GM23338 (cell line): ENCODE measurements around the gene ANKRD63. TPM values are rescaled to one million over a fixed set of nuclear protein-coding genes. Genes with fewer than 3 reads are reported as not detected.

ENCODE experiments used
- ATAC-seq: fragments of 200-7000 bp; cut with Tn5 transposase; 3 replicates; pipeline ENCODE4 v1.9.1; 2020
- DNase-seq: peaks from one replicate; pipeline ENCODE4 v3.0.0-alpha.2; 2015; ENCODE audit warnings: low spot score
- H2AFZ ChIP-seq: fragments of 200-600 bp; sonication (generic); 2 replicates; pipeline ENCODE4 v1.8.0; 2016; ENCODE audit warnings: antibody characterized with exemption, mild to moderate bottlenecking, moderate library complexity
- H3F3A ChIP-seq: fragments of 200-600 bp; sonication (generic); replicated peaks from 2 replicates; pipeline ENCODE4 v1.8.0; 2017; ENCODE audit warnings: antibody characterized with exemption, mixed run types, low read depth
- H3K27ac ChIP-seq: fragments of 200-600 bp; sonication (generic); 2 replicates; pipeline ENCODE4 v1.6.1; 2016; ENCODE audit warnings: low read depth
- H3K27me3 ChIP-seq: fragments of 200-600 bp; sonication (generic); 2 replicates; pipeline ENCODE4 v1.8.0; 2016; ENCODE audit warnings: mild to moderate bottlenecking, mixed run types, moderate library complexity; ENCODE audit not compliant: insufficient read depth
- H3K36me3 ChIP-seq: fragments of 200-600 bp; sonication (generic); 2 replicates; pipeline ENCODE4 v1.8.0; 2016; ENCODE audit warnings: mild to moderate bottlenecking; ENCODE audit not compliant: insufficient read depth
- H3K4me1 ChIP-seq: fragments of 200-600 bp; sonication (generic); 2 replicates; pipeline ENCODE4 v1.8.0; 2016; ENCODE audit warnings: mild to moderate bottlenecking, moderate library complexity; ENCODE audit not compliant: insufficient read depth
- H3K4me2 ChIP-seq: fragments of 200-600 bp; sonication (generic); 2 replicates; pipeline ENCODE4 v1.7.1; 2017; ENCODE audit warnings: mixed run types
- H3K4me3 ChIP-seq: fragments of 200-600 bp; sonication (generic); 2 replicates; pipeline ENCODE4 v1.6.1; 2016; ENCODE audit warnings: mixed run types
- H3K79me2 ChIP-seq: fragments of 200-600 bp; sonication (generic); replicated peaks from 2 replicates; pipeline ENCODE4 v1.8.0; 2017; ENCODE audit warnings: mild to moderate bottlenecking; ENCODE audit not compliant: insufficient read depth
- H3K9me2 ChIP-seq: fragments of 200-600 bp; sonication (generic); 2 replicates; pipeline ENCODE4 v1.8.0; 2017; ENCODE audit not compliant: insufficient read depth
- H4K20me1 ChIP-seq: fragments of 200-600 bp; sonication (generic); replicated peaks from 2 replicates; pipeline ENCODE4 v1.8.0; 2017; ENCODE audit warnings: mild to moderate bottlenecking; ENCODE audit not compliant: insufficient read depth
- H3K27ac Mint-ChIP-seq: 2 replicates; pipeline ENCODE4 v1.8.0; 2020; ENCODE audit warnings: inconsistent platforms, mild to moderate bottlenecking, moderate library complexity, mixed read lengths
- H3K27me3 Mint-ChIP-seq: 3 replicates; pipeline ENCODE4 v1.8.0; 2022; ENCODE audit warnings: low read depth, mild to moderate bottlenecking, moderate library complexity, mixed read lengths, inconsistent platforms; ENCODE audit not compliant: insufficient read depth, poor library complexity
- H3K36me3 Mint-ChIP-seq: 3 replicates; pipeline ENCODE4 v1.8.0; 2021; ENCODE audit warnings: low read depth, mild to moderate bottlenecking, inconsistent platforms, moderate library complexity, mixed read lengths
- H3K4me1 Mint-ChIP-seq: 3 replicates; pipeline ENCODE4 v1.8.0; 2020; ENCODE audit warnings: mild to moderate bottlenecking, inconsistent platforms, mixed read lengths
- H3K4me3 Mint-ChIP-seq: 3 replicates; pipeline ENCODE4 v1.8.0; 2021; ENCODE audit warnings: moderate library complexity, mild to moderate bottlenecking, inconsistent platforms, mixed read lengths
- H3K9me3 Mint-ChIP-seq: 3 replicates; pipeline ENCODE4 v1.8.0; 2020; ENCODE audit warnings: moderate library complexity, mild to moderate bottlenecking, inconsistent platforms, mixed read lengths
- CREB1 ChIP-seq: fragments of 250-450 bp; sonication (Bioruptor Pico); IDR thresholded peaks from 2 replicates; pipeline ENCODE4 v1.5.0; 2020; ENCODE audit warnings: low read depth, mild to moderate bottlenecking, moderate library complexity
- EZH2 ChIP-seq: fragments of 200-600 bp; sonication (generic); IDR thresholded peaks from one replicate; pipeline ENCODE4 v1.8.0; 2017; ENCODE audit warnings: antibody characterized with exemption, mild to moderate bottlenecking, low read depth; ENCODE audit not compliant: unreplicated experiment
- EZH2phosphoT487 ChIP-seq: fragments of 200-600 bp; sonication (generic); IDR thresholded peaks from one replicate; pipeline ENCODE4 v1.8.1; 2018; ENCODE audit warnings: antibody characterized with exemption; ENCODE audit not compliant: unreplicated experiment
- NANOG ChIP-seq: IDR thresholded peaks from 2 replicates; pipeline ENCODE4 v1.6.1; 2016; ENCODE audit warnings: antibody characterized with exemption, borderline replicate concordance
- POLR2AphosphoS5 ChIP-seq: IDR thresholded peaks from 2 replicates; pipeline ENCODE4 v1.6.1; 2016; ENCODE audit warnings: antibody characterized with exemption, low read depth
- STAT1 ChIP-seq: IDR thresholded peaks from one replicate; pipeline ENCODE4 v1.6.1; 2016; ENCODE audit warnings: antibody characterized with exemption; ENCODE audit not compliant: unreplicated experiment
- ZNF331 ChIP-seq: fragments of 250-450 bp; sonication (Bioruptor Pico); IDR thresholded peaks from 2 replicates; pipeline ENCODE4 v1.5.0; 2020; ENCODE audit warnings: low read depth, mild to moderate bottlenecking, moderate library complexity
- polyA plus RNA-seq: library from polyadenylated mRNA; unstranded; fragments of >200 nt; fragmentation: Nextera tagmentation; extraction: Ambion mirVana; gene quantifications from 2 replicates; pipeline ENCODE4 v1.2.1, GENCODE V29; 2016
- total RNA-seq: library from RNA; depleted of rRNA; stranded (reverse); fragments of >200 nt; shearing (Covaris generic); gene quantifications from 2 replicates; pipeline ENCODE4 v1.2.3, GENCODE V29; 2014
- TF ChIP-seq, protein P1 (sequence below): fragments of 250-450 bp; sonication (Bioruptor Pico); IDR thresholded peaks from 2 replicates; pipeline ENCODE4 v1.5.0; 2020; ENCODE audit warnings: mild to moderate bottlenecking, moderate library complexity
- TF ChIP-seq, protein P2 (sequence below): IDR thresholded peaks from one replicate; pipeline ENCODE4 v1.6.1; 2018; ENCODE audit warnings: antibody characterized with exemption; ENCODE audit not compliant: unreplicated experiment
- TF ChIP-seq, protein P3 (sequence below), 2 experiments: fragments of 200-600 bp in 1 of 2; sonication (generic) in 1 of 2; conservative IDR thresholded peaks; 2 replicates each; pipeline versions ENCODE4 v1.5.1 to v1.6.1; 2016 to 2017; ENCODE audit warnings: antibody characterized with exemption in 2 of 2, low read depth in 2 of 2, mild to moderate bottlenecking in 2 of 2, moderate library complexity in 1 of 2

The ANKRD63 gene
- total and polyA plus RNA-seq, 2 experiments from 2014 or later = 0.59 TPM; not detected in 1

DNA sequence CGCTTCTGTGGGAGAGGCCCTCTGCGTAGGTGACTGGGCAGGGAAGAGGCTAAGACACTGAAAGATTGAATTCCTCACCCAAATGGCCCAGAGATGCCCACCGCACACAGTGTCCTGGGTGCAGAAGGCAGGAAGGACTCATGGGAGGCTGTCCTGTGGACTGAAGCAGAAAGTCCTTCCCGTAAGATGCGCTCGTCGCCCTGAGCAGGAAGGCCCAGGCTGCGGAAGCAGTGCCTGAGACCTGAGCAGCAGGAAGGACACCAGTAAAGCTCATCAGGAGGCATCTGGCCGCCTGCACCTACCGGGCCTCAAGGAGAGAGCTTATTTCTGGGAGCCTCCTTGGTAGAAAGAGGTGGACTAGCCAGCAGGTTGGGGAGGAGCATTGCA is 40.7 kb downstream of the ANKRD63 start (continued):
- TF ChIP-seq, protein P1, sequence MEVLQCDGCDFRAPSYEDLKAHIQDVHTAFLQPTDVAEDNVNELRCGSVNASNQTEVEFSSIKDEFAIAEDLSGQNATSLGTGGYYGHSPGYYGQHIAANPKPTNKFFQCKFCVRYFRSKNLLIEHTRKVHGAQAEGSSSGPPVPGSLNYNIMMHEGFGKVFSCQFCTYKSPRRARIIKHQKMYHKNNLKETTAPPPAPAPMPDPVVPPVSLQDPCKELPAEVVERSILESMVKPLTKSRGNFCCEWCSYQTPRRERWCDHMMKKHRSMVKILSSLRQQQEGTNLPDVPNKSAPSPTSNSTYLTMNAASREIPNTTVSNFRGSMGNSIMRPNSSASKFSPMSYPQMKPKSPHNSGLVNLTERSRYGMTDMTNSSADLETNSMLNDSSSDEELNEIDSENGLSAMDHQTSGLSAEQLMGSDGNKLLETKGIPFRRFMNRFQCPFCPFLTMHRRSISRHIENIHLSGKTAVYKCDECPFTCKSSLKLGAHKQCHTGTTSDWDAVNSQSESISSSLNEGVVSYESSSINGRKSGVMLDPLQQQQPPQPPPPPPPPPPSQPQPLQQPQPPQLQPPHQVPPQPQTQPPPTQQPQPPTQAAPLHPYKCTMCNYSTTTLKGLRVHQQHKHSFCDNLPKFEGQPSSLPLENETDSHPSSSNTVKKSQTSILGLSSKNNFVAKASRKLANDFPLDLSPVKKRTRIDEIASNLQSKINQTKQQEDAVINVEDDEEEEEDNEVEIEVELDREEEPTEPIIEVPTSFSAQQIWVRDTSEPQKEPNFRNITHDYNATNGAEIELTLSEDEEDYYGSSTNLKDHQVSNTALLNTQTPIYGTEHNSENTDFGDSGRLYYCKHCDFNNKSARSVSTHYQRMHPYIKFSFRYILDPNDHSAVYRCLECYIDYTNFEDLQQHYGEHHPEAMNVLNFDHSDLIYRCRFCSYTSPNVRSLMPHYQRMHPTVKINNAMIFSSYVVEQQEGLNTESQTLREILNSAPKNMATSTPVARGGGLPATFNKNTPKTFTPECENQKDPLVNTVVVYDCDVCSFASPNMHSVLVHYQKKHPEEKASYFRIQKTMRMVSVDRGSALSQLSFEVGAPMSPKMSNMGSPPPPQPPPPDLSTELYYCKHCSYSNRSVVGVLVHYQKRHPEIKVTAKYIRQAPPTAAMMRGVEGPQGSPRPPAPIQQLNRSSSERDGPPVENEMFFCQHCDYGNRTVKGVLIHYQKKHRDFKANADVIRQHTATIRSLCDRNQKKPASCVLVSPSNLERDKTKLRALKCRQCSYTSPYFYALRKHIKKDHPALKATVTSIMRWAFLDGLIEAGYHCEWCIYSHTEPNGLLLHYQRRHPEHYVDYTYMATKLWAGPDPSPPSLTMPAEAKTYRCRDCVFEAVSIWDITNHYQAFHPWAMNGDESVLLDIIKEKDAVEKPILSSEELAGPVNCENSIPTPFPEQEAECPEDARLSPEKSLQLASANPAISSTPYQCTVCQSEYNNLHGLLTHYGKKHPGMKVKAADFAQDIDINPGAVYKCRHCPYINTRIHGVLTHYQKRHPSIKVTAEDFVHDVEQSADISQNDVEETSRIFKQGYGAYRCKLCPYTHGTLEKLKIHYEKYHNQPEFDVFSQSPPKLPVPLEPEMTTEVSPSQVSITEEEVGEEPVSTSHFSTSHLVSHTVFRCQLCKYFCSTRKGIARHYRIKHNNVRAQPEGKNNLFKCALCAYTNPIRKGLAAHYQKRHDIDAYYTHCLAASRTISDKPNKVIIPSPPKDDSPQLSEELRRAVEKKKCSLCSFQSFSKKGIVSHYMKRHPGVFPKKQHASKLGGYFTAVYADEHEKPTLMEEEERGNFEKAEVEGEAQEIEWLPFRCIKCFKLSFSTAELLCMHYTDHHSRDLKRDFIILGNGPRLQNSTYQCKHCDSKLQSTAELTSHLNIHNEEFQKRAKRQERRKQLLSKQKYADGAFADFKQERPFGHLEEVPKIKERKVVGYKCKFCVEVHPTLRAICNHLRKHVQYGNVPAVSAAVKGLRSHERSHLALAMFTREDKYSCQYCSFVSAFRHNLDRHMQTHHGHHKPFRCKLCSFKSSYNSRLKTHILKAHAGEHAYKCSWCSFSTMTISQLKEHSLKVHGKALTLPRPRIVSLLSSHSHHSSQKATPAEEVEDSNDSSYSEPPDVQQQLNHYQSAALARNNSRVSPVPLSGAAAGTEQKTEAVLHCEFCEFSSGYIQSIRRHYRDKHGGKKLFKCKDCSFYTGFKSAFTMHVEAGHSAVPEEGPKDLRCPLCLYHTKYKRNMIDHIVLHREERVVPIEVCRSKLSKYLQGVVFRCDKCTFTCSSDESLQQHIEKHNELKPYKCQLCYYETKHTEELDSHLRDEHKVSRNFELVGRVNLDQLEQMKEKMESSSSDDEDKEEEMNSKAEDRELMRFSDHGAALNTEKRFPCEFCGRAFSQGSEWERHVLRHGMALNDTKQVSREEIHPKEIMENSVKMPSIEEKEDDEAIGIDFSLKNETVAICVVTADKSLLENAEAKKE (CRISPR knock-in tag) = no peak
- no peak for TF ChIP-seq CREB1 (CRISPR knock-in tag)
- no peak for TF ChIP-seq NANOG
- no peak for TF ChIP-seq ZNF331 (CRISPR knock-in tag)
- TF ChIP-seq POLR2AphosphoS5 = no peak
- no peak for TF ChIP-seq STAT1

DNA sequence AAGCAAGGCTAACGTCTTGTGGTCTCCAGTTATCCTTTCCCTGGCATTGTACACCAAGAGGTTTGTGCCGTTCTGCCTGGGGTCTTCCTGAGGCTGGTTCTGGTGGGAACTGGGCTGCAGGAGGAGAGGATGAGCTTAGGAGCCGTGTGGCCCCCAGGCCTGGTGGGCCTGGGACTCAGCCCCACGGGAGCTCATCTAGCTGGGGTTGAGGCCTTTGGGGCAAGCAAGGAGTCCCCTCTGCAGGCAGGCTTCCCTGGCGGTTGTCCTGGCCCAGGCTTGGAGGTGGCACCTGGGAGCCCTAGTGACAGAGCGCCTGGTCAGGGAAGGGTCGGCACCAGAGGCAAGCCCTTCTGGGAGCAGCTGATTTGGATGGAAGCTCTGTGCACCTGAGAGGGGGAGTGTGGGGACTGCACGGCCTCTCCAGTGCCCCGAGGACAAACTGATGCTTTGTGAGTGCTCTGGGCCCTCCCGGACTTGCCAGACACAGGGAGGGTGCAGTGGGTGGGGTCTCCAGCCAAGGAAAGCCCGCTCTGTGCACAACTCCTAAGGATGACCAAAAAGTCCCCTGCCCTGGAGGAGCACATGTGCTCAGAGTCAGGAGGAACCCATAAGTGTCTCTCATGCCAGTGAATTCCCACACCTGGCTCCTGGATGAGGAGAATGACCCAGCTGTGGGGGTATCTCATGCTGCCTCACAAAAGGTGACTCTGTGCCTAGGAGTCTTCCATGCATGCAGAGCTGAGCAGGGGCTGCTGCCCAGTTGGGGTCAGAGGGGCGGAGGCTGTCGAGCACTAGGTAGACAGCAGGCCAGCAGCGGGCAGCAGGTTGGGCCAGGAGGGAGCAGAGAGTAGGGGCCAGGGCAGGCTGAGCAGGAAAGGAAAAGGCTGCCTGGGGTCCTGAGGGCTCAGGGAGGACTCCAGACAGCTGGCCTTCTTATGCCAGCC is 41.3 kb downstream of the ANKRD63 start:
- no peak for DNase-seq
- H3K4me1 Mint-ChIP-seq = peaks cover 38% of the 10 kb centered on the region
- peaks cover 20% of the 10 kb centered on the region for H3K27me3 Mint-ChIP-seq
- no peak overlapping the region for H3K4me2 ChIP-seq
- H3K4me1 ChIP-seq = peaks cover 17% of the 10 kb centered on the region
- H3K27ac ChIP-seq = no peak overlapping the region
- no peak overlapping the region for H3K27ac Mint-ChIP-seq
- no peak for ATAC-seq
- H3K36me3 Mint-ChIP-seq = no peaks in the 10 kb centered on the region; the same call in 2 of the 3 replicates
- H3K27me3 ChIP-seq = peaks cover 8% of the 10 kb centered on the region; the same call in 1 of the 2 replicates
- H4K20me1 ChIP-seq = no peaks in the 10 kb centered on the region
- H3K79me2 ChIP-seq = no peaks in the 10 kb centered on the region
- H3F3A ChIP-seq = peaks cover 12% of the 10 kb centered on the region; the same call in 1 of the 2 replicates
- no peaks in the 10 kb centered on the region for H3K36me3 ChIP-seq
- H3K4me3 Mint-ChIP-seq = no peak overlapping the region
- no peak overlapping the region for H3K4me3 ChIP-seq
- H2AFZ ChIP-seq = no peak overlapping the region
- H3K9me2 ChIP-seq = no peaks in the 10 kb centered on the region
- no peaks in the 10 kb centered on the region for H3K9me3 Mint-ChIP-seq
- TF ChIP-seq, protein P2, sequence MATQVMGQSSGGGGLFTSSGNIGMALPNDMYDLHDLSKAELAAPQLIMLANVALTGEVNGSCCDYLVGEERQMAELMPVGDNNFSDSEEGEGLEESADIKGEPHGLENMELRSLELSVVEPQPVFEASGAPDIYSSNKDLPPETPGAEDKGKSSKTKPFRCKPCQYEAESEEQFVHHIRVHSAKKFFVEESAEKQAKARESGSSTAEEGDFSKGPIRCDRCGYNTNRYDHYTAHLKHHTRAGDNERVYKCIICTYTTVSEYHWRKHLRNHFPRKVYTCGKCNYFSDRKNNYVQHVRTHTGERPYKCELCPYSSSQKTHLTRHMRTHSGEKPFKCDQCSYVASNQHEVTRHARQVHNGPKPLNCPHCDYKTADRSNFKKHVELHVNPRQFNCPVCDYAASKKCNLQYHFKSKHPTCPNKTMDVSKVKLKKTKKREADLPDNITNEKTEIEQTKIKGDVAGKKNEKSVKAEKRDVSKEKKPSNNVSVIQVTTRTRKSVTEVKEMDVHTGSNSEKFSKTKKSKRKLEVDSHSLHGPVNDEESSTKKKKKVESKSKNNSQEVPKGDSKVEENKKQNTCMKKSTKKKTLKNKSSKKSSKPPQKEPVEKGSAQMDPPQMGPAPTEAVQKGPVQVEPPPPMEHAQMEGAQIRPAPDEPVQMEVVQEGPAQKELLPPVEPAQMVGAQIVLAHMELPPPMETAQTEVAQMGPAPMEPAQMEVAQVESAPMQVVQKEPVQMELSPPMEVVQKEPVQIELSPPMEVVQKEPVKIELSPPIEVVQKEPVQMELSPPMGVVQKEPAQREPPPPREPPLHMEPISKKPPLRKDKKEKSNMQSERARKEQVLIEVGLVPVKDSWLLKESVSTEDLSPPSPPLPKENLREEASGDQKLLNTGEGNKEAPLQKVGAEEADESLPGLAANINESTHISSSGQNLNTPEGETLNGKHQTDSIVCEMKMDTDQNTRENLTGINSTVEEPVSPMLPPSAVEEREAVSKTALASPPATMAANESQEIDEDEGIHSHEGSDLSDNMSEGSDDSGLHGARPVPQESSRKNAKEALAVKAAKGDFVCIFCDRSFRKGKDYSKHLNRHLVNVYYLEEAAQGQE = no peak
- TF ChIP-seq, protein P3, sequence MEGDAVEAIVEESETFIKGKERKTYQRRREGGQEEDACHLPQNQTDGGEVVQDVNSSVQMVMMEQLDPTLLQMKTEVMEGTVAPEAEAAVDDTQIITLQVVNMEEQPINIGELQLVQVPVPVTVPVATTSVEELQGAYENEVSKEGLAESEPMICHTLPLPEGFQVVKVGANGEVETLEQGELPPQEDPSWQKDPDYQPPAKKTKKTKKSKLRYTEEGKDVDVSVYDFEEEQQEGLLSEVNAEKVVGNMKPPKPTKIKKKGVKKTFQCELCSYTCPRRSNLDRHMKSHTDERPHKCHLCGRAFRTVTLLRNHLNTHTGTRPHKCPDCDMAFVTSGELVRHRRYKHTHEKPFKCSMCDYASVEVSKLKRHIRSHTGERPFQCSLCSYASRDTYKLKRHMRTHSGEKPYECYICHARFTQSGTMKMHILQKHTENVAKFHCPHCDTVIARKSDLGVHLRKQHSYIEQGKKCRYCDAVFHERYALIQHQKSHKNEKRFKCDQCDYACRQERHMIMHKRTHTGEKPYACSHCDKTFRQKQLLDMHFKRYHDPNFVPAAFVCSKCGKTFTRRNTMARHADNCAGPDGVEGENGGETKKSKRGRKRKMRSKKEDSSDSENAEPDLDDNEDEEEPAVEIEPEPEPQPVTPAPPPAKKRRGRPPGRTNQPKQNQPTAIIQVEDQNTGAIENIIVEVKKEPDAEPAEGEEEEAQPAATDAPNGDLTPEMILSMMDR (conservative IDR thresholded peaks at IDR 0.05; ENCODE audit: low read depth in 2 of 2) = no peak
- no peak for TF ChIP-seq EZH2phosphoT487
- TF ChIP-seq EZH2 = no peak
- TF ChIP-seq POLR2AphosphoS5 = no peak
- no peak for TF ChIP-seq NANOG
- no peak for TF ChIP-seq ZNF331 (CRISPR knock-in tag)
- TF ChIP-seq STAT1 = no peak
